ENCODE data around the gene GLB1L.
"Not testable (repeated sequence)": the region's sequence is repeated elsewhere in the genome, so short reads cannot be mapped to it uniquely, and the experiment has no call there.

GRCh38 chr2:219287116-219287440 is 41.8 kb upstream of the GLB1L start:
- TF ChIP-seq, protein P1, sequence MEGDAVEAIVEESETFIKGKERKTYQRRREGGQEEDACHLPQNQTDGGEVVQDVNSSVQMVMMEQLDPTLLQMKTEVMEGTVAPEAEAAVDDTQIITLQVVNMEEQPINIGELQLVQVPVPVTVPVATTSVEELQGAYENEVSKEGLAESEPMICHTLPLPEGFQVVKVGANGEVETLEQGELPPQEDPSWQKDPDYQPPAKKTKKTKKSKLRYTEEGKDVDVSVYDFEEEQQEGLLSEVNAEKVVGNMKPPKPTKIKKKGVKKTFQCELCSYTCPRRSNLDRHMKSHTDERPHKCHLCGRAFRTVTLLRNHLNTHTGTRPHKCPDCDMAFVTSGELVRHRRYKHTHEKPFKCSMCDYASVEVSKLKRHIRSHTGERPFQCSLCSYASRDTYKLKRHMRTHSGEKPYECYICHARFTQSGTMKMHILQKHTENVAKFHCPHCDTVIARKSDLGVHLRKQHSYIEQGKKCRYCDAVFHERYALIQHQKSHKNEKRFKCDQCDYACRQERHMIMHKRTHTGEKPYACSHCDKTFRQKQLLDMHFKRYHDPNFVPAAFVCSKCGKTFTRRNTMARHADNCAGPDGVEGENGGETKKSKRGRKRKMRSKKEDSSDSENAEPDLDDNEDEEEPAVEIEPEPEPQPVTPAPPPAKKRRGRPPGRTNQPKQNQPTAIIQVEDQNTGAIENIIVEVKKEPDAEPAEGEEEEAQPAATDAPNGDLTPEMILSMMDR (conservative IDR thresholded peaks at IDR 0.05), result not testable (repeated sequence)
- not testable (repeated sequence) for TF ChIP-seq ZFX (IDR thresholded peaks at IDR 0.05)
